AG08395 (cell line): ENCODE results near the gene BNIP3.
"Not testable (repeated sequence)": the region's sequence is repeated elsewhere in the genome, so short reads cannot be mapped to it uniquely, and the experiment has no call there.

ENCODE experiments used
- DNase-seq: peaks from one replicate; pipeline ENCODE4 v3.0.0; 2012; ENCODE audit warnings: mixed read lengths, low spot score

Gene BNIP3

GRCh38 chr10:131977323-131978096 lies 4.2 kb downstream of the BNIP3 start:
- DNase-seq = no peak

GRCh38 chr10:131975796-131976195 lies 5.9 kb downstream of the BNIP3 start:
- no peak for DNase-seq

GRCh38 chr10:131975003-131975402 lies 6.7 kb downstream of the BNIP3 start:
- no peak for DNase-seq

GRCh38 chr10:131974034-131974817 lies 7.5 kb downstream of the BNIP3 start:
- no peak for DNase-seq

- DNase-seq = no peak
These were observed 8.4 kb downstream of the BNIP3 start for GRCh38 chr10:131973160-131973951.

GRCh38 chr10:131972474-131973071 lies 9.2 kb downstream of the BNIP3 start:
- no peak for DNase-seq

- no peak for DNase-seq
These were observed 10.1 kb downstream of the BNIP3 start for GRCh38 chr10:131971591-131971990.

GRCh38 chr10:131970946-131971345 lies 10.8 kb downstream of the BNIP3 start:
- no peak for DNase-seq

- DNase-seq = no peak
These were observed 12.8 kb downstream of the BNIP3 start for GRCh38 chr10:131968949-131969348.

- no peak for DNase-seq
These were observed 17.4 kb downstream of the BNIP3 start for GRCh38 chr10:131964298-131964697.

GRCh38 chr10:131963811-131964210 lies 17.9 kb downstream of the BNIP3 start:
- no peak for DNase-seq

- DNase-seq = no peak
These were observed 18.4 kb downstream of the BNIP3 start for GRCh38 chr10:131963350-131963749.

- peak; percentile 66 for DNase-seq
These were observed 19.7 kb downstream of the BNIP3 start for GRCh38 chr10:131961777-131962662.

GRCh38 chr10:131961047-131961776 lies 20.5 kb downstream of the BNIP3 start:
- DNase-seq = no peak

GRCh38 chr10:131960631-131961046 lies 21.1 kb downstream of the BNIP3 start:
- no peak for DNase-seq

- no peak for DNase-seq
These were observed 21.9 kb downstream of the BNIP3 start for GRCh38 chr10:131959841-131960240.

GRCh38 chr10:131955591-131956340 lies 26.0 kb downstream of the BNIP3 start:
- DNase-seq = no peak

GRCh38 chr10:131954356-131954965 lies 27.3 kb downstream of the BNIP3 start:
- no peak for DNase-seq

- DNase-seq = not testable (repeated sequence)
These were observed 31.8 kb downstream of the BNIP3 start for GRCh38 chr10:131949908-131950307.
